NCI-H82 (cell line): ENCODE results near the gene HDAC11.
"Not testable (repeated sequence)": the region's sequence is repeated elsewhere in the genome, so short reads cannot be mapped to it uniquely, and the experiment has no call there.

ENCODE experiments used
- DNase-seq: peaks from one replicate; lab custom pipeline; 2025; lab: John Stamatoyannopoulos, UW

HDAC11 gene

GRCh38 chr3:13493867-13494441, 13.8 kb downstream of the HDAC11 start:
- no peak for DNase-seq

- DNase-seq: peak; percentile 57
Measured at GRCh38 chr3:13494463-13495350, 14.6 kb downstream of the HDAC11 start.

- DNase-seq: no peak
Measured at GRCh38 chr3:13495351-13495813, 15.3 kb downstream of the HDAC11 start.

GRCh38 chr3:13495921-13496723, 16.0 kb downstream of the HDAC11 start:
- DNase-seq: peak; percentile 79

GRCh38 chr3:13496879-13497278, 16.8 kb downstream of the HDAC11 start:
- DNase-seq: no peak

GRCh38 chr3:13497386-13497785, 17.3 kb downstream of the HDAC11 start:
- DNase-seq: no peak

- no peak for DNase-seq
Measured at GRCh38 chr3:13498354-13499060, 18.4 kb downstream of the HDAC11 start.

GRCh38 chr3:13499246-13499645, 19.1 kb downstream of the HDAC11 start:
- not testable (repeated sequence) for DNase-seq

- peak; percentile 21 for DNase-seq
Measured at GRCh38 chr3:13500133-13500885, 20.2 kb downstream of the HDAC11 start.

- DNase-seq: no peak
Measured at GRCh38 chr3:13501056-13501455, 20.9 kb downstream of the HDAC11 start.

GRCh38 chr3:13501521-13501920, 21.4 kb downstream of the HDAC11 start:
- DNase-seq: no peak

- no peak for DNase-seq
Measured at GRCh38 chr3:13501958-13502790, 22.1 kb downstream of the HDAC11 start.

GRCh38 chr3:13502791-13503060, 22.6 kb downstream of the HDAC11 start:
- no peak for DNase-seq

- no peak for DNase-seq
Measured at GRCh38 chr3:13504161-13504831, 24.2 kb downstream of the HDAC11 start.

GRCh38 chr3:13505147-13506130, 25.3 kb downstream of the HDAC11 start:
- DNase-seq: no peak

GRCh38 chr3:13506239-13506638, 26.1 kb downstream of the HDAC11 start:
- DNase-seq: no peak

GRCh38 chr3:13506680-13507079, 26.6 kb downstream of the HDAC11 start:
- DNase-seq: no peak

GRCh38 chr3:13507247-13507569, 27.1 kb downstream of the HDAC11 start:
- no peak for DNase-seq
